GM18507 (cell line): ENCODE results near the gene CORO2A.

Source experiments
- DNase-seq: peaks from one replicate; pipeline ENCODE4 v3.0.0; 2011; ENCODE audit warnings: low read depth; ENCODE audit not compliant: insufficient read length; ENCODE audit errors: extremely low spot score
- FAIRE-seq: peaks from 2 replicates; lab custom pipeline; 2011; peaks lifted over from hg19 to GRCh38; lab: Jason Lieb, UNC

The CORO2A gene

DNA sequence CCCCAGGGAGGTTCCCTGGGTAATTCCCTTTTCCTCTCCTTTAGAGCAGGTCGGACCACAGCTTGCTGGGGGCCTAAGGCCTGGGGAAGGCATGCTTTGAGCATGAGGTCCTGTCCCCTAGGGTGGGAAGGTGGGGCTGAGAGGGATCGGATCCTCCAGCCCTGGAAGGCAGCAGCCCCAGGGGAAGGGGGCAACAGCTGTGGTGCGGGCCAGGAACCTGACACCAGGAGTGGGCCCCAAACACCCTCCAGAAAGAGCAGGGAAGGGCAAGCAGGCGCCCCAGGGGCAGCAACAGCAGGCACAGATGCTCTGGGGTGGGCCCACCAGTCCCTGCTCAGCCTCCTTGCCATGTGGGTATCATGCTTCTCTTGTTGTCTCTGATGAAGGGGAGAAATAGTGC lies 3.2 kb upstream of the CORO2A start:
- no peak for FAIRE-seq
- no peak for DNase-seq

DNA sequence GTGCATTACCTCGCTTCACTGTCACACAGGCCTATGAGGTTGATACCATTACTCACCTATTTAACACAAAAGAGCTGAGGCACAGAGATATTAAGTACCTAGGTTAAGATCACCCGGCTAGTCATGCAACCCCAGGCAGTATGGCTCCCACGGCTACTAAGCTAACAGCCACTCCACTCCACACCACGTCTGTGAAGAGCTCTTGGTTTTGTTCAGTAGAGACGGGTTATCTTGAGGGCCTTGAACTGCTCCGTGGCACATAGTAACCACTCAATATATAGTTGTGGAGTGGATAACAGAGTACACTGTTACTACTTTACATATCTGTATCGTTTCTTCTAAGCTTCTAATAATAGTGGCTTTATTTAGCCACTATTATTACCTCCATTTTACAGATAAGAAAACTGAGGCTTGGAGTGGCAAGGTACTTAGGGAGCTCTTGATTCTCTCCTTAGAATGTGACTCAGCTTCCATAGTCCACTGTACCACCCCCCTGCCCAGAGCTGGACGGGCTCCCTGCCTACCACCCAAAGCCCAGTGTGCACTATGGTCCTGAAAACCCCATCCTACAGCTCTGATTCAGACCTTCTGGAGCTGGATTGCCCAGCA lies 1.0 kb upstream of the CORO2A start:
- no peak for FAIRE-seq
- DNase-seq, result no peak

DNA sequence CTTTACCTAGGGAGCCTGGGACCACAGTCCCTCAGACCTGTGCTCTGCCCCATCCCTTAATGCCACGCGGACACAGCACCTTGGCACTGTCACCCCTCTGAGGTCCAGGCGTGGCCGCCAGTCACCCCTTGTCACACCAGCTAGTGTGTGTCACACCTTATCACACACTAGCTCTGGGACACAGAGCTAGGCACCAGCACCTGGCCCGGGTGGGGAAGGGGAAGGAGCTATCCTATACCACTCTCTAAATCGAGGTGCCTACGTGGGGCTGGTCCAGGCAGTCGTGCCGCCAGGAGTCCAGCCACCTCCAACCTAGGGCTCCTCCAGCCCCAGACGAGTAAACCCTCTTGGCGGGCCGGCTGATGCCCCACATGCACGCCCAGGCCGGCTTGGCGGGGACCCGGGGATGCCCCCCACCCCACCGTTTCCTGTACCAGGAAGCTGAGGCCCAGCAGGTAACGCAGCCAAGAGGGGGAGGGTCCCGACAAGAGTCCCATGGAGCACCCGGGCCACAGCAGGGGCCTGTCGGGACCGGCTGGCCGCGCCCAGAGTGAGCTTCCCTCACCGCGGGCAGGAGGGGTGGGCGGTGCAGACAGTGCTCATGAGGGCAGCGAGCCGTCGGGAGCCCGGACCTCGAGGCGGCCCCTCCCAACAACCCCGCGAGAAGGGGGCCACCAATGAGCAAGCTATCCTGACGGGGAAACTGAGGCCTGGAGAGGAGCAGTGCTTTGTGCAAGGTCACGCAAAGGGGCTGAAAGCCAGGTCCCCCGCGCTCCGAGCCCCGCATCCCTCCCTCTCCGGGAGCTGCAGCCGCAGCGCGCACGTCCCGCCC lies 550 bp downstream of the CORO2A start:
- no peak for FAIRE-seq
- no peak for DNase-seq

DNA sequence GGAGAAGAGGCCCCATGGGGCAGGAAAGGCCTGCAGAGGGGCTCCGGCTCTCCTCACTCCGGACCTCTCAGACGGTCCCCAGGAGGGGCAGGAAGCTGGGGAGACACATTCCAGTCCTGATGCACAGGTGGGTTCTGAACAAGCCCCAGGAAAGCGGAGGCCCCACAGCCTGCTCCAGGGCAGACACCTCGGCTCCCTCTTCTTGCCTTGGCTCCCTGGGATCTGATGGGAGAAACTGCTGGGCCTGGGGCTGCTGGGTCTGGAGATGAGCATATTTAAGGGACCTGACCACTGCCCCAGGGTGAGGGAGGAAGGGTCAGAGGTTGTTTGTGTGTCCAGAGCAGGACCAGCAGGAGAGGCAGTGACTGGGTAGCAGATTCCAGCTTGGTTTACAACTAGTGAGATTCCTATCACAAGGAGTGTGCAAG lies 1.2 kb downstream of the CORO2A start:
- no peak for FAIRE-seq
- DNase-seq, result no peak

DNA sequence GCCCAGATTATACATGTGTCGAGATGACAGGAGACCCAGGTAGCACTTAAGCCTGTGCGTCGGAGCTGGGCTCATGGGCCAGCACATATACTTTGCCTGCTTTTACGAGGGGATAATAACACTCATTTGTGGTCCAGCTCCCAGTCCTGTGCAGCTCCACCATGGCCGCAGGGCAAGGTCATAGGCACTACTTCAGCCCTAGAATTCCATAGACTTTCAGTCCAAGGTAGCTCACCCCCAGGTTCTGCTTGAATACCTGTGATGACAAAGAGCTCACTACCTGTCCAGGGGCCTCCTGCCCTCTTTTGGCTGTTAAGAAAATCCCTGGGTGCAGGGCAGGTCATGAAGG lies 1.7 kb downstream of the CORO2A start:
- no peak for DNase-seq
- no peak for FAIRE-seq

DNA sequence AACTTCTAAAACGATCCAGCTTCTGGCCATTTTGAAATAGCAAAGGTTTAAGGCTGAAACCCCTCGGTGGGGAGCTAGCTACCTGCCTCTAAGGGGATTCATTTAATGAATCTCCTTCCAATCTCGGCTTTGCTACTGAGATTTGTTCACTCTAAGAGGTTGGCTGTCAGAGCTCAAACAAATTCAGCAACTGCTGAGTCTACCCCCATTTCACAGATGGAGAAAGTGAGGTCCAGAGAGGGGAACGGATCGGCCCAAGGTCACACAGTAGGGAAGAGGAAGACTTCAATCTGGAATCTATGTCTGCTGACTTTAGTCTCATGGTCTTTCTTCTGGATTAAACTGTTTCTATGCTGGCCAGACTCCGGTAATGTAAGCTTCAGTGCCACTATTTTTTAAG lies 3.0 kb downstream of the CORO2A start:
- no peak for FAIRE-seq
- no peak for DNase-seq

DNA sequence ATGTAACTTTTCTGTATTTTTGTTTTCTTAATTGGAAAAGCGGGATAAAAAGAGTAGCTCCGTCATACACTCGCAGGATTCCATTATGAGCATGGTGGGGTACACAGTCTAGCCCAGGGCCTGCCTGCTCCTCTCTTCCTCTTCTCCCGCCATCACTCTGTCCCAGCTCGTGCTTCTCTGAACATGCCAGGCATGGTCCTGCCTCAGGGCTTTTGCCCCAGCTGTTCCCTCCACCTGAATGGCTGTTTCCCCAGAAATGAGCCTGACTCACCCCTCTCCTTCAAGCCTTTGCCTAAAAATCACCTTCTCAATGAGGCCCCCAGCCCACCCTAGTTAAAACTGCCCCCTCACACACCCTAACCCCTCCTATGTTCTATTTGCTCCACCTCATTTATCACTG lies 4.5 kb downstream of the CORO2A start:
- DNase-seq (no peak), FAIRE-seq (no peak)

DNA sequence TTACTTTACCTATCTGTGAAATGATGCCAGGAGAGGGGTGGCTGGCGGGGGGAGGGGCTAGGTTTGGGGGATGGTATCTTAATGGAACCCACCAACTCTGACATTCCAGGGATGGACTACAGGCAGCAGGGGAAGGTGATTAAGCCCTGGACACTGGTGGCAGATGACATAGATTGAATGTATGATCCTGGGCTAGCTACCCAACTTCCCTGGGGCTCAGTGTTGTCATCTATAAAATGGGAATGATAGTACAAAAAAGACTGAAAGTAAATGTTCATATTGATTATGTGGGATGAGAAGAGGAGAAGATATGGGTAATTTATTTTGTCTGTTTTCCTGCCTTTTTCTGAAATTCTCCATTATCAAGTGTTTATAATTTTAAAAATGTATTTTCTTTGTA lies 6.2 kb downstream of the CORO2A start:
- DNase-seq (no peak), FAIRE-seq (no peak)

DNA sequence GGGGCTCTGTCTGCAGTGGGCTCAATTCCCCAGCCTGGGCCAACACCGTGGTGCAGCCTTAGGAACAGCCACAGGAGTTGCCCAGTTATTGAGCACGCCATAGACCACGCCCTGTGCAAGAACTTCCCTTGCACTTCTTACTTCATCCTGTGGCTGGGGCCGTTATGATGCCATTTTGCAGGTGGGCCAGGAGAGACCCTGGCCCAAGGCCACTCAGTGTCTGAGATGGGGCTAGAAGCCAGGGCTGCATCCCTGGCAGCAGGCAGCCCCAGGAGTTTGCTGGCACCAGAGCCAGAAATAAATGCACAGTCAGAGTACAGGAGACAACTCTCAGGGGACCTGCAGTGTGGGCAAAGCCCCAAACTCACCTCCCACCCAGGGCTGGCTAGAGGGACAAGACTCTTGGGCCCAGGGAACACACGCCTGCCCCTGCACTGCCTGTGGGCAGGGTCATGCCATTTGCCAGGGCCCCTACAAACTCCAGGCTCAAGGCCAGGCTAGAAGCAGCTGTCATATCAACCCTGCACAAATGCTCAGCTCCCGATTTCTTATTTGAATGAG lies 6.7 kb downstream of the CORO2A start:
- DNase-seq (no peak), FAIRE-seq (no peak)

DNA sequence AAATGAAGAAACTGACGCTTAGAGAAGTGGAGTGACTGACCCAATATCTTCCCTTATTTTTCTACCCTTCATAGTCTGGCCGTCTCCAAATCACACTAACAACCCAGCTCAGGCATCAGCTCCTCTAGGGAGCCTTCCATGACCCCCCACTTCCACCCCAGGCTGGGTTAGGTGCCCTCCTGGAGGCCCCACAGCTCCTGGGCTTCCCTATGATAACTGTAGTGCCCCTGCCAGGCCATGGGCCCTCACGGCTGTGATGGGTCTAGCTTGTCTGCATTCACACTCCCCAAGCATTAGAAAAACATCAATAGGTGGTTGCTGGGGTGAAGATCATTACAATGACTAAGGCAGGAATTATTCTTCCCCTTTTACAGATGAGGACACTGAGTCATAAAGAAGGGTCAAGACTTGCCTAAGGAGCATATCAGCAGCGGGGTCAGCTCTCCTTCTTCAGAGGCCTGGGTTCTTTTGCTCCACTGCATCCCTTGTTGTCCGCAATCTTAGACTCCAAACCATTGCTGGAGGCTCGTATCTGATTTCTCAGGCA lies 7.3 kb downstream of the CORO2A start:
- DNase-seq (no peak), FAIRE-seq (no peak)

DNA sequence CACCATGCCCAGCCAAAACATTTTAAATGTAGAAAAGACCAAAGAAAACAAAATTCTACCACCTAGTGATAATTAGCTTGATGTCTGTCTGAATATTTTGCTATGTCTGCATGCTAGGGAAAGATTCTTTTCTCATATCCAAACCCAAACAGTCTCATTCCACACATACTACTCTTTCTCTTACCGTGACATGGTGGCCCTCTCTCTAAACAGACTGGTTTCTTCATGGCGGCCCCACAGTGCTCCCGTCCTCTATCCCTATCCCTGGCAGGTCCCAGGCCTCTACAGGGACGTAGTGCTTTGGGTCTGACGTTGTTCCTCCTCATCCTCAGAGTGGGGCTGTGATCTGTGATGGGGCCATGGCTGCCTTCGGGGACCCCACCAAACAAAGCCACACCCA lies 8.1 kb downstream of the CORO2A start:
- no peak for DNase-seq
- FAIRE-seq, result no peak

DNA sequence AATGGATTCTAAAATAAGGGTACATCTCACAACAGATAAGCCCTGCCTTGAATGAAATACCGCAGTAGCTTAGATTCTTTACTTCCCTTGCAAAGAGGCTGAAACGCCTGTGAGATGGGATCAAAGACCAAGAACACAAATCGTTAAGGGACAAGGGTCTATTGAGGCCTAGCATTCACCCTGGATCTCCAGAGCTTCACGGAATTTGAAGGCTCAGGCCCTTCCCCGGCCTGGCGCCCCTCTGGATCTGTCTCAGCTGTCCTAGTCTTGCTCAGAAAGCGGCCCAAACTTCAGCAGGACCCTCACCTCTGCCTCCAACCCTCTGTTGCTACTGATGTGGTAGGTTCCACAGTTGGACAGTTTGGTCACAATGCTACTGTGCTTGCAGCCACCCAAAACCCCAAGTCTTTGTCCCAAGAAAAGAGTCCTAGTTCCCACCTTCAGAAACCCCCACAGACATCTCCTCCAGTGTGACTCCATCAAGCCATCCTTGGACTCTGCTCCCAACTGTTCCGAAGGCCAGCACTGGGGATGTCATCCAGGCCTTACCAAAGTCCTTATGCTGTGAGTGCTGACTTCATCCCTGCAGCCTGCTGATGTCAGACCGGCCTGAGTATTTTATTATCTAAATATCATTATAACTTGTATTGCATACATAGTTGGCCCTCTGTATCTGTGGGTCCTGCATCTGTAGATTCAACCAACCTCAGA lies 9.4 kb downstream of the CORO2A start:
- FAIRE-seq (no peak), DNase-seq (no peak)

DNA sequence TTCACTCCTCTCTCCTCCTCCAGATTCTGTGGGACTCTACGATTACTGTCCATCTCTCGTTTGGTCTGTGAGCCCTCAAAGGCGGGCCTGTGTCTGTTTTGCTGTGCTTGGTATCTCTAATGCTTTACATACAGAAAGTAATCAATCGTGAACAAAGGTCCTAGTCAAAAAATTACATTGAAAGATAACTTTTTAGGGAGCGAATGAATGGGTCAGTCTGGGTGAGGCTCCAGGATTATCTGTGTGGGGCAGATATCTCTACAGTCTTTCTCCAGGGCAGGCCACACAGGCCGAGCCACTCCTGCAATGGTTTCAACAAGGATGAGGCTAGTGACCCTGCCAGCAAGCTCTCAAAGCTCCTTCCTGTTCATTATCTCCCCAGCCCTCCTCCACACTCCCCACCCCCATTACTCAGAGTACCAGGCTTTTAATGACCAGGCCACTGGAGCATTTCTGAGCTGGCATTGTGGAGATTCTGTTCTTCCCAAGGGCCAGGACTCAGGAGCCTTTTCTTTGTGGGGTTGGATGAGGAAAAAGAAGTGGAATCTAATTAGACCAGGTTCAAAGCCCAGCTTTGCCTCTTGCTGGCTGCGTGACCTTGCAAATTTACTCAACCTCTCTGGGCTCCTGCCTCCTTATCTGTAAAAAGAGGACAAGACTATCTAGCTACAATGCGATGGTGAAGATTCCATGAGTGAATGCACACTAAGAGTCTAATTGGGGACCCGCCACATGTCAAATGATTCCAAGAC lies 10.2 kb downstream of the CORO2A start:
- DNase-seq, result no peak
- no peak for FAIRE-seq

DNA sequence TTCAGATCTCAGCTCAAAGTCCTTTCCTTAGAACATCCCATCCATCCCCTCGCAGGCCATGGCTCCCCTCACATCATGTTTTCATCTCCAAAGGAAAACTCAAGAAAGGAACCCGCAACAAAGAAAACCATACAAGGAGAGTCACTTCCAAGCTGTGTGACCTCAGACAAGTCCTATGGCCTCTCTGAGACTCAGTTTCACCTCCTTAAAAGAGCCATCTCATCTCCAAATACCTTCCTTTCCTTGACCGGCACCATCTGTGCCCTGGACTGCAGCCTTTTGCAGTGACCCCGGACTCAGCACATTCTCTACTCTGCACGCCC lies 10.7 kb downstream of the CORO2A start:
- DNase-seq, result no peak
- no peak for FAIRE-seq

DNA sequence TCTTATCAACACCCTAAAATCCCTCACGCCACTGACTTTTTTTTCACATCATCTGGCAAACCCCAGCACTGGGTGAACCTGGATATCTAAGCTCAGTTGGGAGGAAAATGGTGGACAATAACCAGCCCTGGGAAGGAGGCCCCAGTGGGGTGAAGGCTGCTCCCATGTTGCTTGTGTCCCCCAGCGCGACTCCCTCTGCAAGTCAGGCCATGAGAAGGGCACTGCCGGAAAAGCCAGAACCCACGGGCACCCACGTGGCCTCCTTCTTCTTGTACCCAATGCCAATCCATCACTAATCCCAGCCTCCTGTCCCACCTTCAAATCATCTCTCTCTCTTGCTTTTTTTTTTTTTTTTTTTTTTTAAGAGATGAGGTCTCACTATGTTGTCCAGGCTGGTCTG lies 11.4 kb downstream of the CORO2A start:
- no peak for FAIRE-seq
- no peak for DNase-seq

DNA sequence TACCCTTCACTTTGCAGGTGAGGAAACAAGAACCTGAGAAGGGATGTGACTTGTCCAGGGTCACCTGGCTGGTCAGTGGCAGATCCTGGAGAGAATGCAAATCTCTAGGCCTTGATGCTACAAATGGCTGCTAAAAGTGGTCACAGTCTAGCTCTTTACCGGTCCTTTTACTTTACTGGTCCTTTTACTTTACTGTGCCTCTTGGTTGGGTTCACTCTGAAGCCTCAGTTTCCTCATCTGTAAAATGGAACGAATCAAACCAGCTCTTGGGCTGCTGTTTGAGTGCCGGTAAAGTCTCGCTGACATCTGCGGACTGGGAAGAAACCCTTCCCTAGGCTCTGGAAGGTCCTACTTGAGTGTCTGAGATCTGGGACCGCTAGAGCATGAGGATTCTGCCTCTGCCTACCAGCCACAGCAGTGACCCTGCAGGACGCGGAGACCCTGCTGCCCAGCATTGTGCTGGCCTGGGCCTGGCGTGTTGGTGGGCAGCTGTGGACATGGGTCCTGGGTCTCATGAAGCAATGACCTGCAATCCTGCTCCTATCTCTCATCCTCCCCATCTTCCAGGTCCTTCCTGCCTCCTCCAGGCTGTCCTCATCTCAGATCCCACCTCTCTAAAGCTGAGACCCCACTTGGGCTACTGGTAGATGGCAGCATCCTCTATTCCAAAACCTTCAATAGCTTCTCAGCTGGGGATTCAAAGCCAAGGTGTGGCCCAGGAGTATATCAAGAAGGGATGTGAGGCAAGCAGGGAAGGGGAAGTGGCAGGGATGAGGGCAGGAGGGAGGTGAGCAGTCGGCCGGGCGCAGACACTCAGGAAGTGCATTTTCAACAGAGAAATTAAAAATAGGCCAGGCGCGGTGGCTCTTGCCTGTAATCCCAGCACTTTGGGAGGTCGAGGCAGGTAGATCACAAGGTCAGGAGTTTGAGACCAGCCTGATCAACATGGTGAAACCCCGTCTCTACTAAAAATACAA lies 13.3 kb downstream of the CORO2A start:
- FAIRE-seq, result no peak
- no peak for DNase-seq

DNA sequence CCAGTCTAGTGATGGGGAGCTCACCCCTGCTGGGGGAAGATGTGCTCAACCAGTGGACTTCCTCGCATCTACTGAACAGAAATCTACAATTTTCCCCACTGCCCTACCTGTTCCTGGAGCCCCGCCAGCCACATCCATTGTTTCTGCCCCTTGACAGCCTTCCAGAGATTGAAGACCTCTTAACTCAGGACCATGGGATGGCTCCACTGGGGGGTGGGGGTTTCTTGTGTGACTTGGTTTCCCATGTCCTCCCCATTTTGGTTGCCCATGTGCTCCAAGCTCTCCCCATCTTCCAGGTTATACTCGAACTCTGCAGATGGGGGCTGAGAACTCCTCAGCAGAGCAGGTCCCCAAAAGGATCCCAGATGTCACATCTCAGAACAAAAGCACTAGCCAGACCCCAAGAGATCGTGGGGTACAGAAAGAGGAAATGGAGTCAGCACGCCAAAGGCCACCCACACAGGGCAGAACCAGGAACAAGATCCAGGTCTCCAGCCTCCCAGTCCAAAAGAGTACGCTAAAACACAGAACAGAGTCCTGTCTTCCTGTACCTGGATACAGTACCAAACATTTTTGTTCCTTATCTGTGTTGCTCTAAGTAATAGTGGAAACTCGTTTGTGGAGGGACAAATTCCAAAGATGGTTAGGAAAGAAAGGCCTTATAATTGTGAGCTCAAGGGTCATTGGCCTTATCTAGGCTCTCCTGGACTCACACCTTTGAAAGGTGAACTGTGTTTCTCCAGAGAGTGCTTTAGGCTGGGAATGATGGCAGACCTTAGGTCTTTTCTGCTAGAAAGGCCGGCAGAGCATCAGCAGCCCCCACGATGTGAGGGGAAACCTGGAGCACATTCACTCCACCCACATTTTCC lies 15.8 kb downstream of the CORO2A start:
- DNase-seq, result no peak
- no peak for FAIRE-seq

DNA sequence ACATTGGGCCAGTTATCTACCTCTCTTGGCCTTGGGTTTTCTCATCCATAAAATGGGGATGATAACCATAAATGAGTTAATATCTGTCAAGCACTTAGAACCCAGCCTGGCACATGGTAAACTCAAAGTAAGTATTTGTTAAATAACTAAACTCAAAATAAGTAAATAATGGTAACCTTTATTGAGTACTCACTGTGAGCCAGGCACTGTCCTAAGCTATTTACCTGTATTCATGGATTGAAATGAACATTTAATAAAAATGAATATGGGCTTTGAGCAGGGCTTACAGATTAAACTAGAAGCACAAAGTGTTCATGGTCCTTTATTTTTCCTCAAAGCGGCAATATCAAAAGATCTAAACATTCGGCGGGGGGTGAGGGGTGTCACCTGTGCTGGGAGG lies 16.7 kb downstream of the CORO2A start:
- FAIRE-seq (no peak), DNase-seq (no peak)
